Effector memory CD8-positive, alpha-beta T cell (primary cell): ENCODE results near the gene RNF112.
A peak's percentile ranks its signal among the peaks of the same experiment; 100 is the strongest.
"Not testable (repeated sequence)": the region's sequence is repeated elsewhere in the genome, so short reads cannot be mapped to it uniquely, and the experiment has no call there.

Experiments
- ATAC-seq: fragments of 150-1000 bp; cut with Tn5 transposase; replicated peaks from 2 replicates; pipeline ENCODE4 v1.10.0; 2021; ENCODE audit warnings: mild to moderate bottlenecking, moderate library complexity
- DNase-seq, 3 experiments: peaks; one replicate each; pipeline ENCODE4 v3.0.0; 2021
- H3K27ac Mint-ChIP-seq, 2 donors: one replicate each; pipeline ENCODE4 v1.8.0; 2022; ENCODE audit warnings: mild to moderate bottlenecking in 2 of 2, mixed read lengths in 2 of 2, moderate library complexity in 2 of 2
- H3K27me3 Mint-ChIP-seq, 2 donors: one replicate each; pipeline ENCODE4 v1.8.0; 2022; ENCODE audit warnings: mixed read lengths in 2 of 2
- H3K36me3 Mint-ChIP-seq: one replicate; pipeline ENCODE4 v1.8.0; 2022; ENCODE audit warnings: mild to moderate bottlenecking, moderate library complexity, mixed read lengths; ENCODE audit not compliant: insufficient read depth
- H3K4me1 Mint-ChIP-seq, 2 donors: one replicate each; pipeline ENCODE4 v1.8.0; 2022; ENCODE audit warnings: low read depth in 2 of 2, mixed read lengths in 2 of 2
- H3K4me3 Mint-ChIP-seq, 2 donors: one replicate each; pipeline ENCODE4 v1.8.0; 2022; ENCODE audit warnings: mild to moderate bottlenecking in 2 of 2, mixed read lengths in 2 of 2, moderate library complexity in 2 of 2
- H3K9me3 Mint-ChIP-seq, 2 donors: one replicate each; pipeline ENCODE4 v1.8.0; 2022; ENCODE audit warnings: mixed read lengths in 2 of 2

The RNF112 gene

GRCh38 chr17:19460700-19461099 lies 49.7 kb downstream of the RNF112 start:
- H3K27ac Mint-ChIP-seq: peak overlapping the region; percentile 41 to 83
- no peaks in the 10 kb centered on the region for H3K9me3 Mint-ChIP-seq
- H3K36me3 Mint-ChIP-seq: peaks cover 9% of the 10 kb centered on the region
- ATAC-seq (no peak), DNase-seq (no peak)
- peaks cover 0 to 5% of the 10 kb centered on the region in 2 donors for H3K27me3 Mint-ChIP-seq
- H3K4me1 Mint-ChIP-seq: peaks cover 25 to 28% of the 10 kb centered on the region in 2 donors
- no peak overlapping the region for H3K4me3 Mint-ChIP-seq

GRCh38 chr17:19461116-19461515 lies 50.1 kb downstream of the RNF112 start:
- Mint-ChIP-seq H3K9me3 (no peaks in the 10 kb centered on the region), H3K4me1 (peaks cover 25 to 28% of the 10 kb centered on the region in 2 donors), H3K36me3 (peaks cover 9% of the 10 kb centered on the region), H3K27me3 (peaks cover 0 to under 1% of the 10 kb centered on the region in 2 donors), H3K4me3 (no peak overlapping the region), H3K27ac (peak overlapping the region in 1 of 2 donors; percentile 83)
- DNase-seq: no peak
- ATAC-seq: no peak

DNA sequence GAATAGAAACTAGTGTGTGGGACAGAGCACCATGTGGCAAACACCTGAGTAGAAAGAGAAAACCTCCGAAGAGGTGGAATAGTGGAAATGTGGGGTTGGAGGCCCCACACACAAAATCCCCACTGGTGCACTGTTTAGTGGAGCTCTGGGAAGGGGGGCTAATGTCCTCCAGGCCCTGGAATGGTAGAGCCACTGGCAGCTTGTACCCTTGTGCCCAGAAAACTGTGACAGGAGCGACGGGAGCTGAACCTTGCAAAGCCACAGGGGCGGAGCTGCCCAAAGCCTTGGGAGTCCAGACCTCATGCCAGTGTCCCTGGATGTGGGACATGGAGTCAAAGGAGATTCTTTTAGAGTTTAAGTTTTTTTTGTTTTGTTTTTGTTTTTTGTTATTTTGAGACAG lies 50.6 kb downstream of the RNF112 start:
- Mint-ChIP-seq H3K27ac (peak overlapping the region; percentile 59 to 83), H3K36me3 (peaks cover 9% of the 10 kb centered on the region), H3K4me3 (no peak overlapping the region), H3K9me3 (no peaks in the 10 kb centered on the region), H3K27me3 (no peaks in the 10 kb centered on the region), H3K4me1 (peaks cover 25 to 27% of the 10 kb centered on the region in 2 donors)
- no peak for DNase-seq
- ATAC-seq: no peak

DNA sequence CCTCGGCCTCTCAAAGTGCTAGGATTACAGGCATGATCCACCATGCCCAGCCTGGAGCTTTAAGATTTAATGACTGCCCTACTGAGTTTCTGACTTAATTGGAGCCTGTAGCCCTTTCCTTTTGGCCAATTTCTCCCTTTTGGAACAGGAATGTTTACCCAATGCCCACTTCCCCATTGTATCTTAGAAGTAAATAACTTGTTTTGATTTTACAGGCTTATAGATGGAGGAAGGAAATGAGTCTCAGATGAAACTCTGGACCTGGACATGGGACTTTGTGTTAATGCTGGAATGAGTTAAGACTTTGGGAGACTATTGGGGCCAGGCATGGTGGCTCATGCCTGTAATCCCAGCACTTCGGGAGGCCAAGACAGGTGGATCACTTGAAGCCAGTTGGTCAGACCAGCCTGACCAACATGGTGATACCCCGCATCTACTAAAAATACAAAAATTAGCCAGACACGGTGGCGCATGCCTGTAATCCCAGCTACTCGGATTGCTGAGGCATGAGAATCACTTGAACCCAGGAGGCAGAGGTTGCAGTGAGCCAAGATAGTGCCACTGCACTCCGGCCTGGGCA lies 51.5 kb downstream of the RNF112 start:
- not testable (repeated sequence) for H3K36me3 Mint-ChIP-seq, H3K9me3 Mint-ChIP-seq, DNase-seq, H3K27me3 Mint-ChIP-seq, ATAC-seq
- Mint-ChIP-seq H3K4me3 (peak overlapping the region; percentile 52 to 67), H3K4me1 (peaks cover 22 to 23% of the 10 kb centered on the region in 2 donors), H3K27ac (peak overlapping the region; percentile 59 to 92)

DNA sequence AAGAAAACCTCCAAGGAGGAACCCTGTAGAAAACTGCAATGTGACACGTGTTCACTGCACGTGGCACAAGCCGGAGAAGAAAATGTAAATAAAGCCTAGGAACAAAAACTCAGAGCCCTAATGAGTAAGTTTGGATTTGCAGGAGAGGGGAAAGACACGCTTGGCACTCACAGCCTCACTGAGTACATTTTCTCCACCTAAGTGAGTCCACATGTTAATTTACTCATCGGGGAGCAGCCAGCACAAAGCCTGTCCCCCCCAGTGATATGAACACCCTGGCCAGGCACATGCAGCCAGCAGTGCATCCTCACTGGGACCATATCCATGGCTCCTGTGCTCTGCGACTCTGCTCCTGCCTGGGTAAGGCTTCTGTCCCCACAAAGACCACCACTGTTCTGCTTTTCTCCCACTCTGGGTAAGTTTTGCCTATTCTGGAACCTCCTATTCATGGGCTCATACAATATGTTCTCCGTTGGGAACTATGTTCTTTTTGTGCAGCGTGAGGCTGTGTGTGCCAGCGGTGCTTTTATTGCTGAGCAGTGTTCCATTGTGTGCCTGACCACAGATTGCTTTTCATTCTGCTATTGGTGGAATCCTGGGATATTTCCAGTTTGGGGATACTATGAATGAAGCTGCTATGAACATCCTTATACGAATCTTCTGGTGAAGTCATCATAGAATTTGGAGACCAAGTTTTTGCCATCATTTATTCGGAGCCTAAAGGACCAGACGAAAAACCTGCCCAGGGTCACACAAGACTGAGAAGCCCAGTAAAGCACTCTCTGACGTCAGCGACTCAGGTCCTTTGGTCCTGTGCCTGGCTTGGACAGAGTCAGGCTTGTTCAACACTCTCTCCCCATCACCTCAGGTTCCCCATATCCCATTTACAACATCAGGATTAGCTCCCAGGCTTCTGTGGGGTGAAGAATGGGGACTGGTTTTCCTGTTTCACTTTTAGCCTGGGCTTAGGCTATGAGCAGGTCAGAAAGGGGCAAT lies 53.3 kb downstream of the RNF112 start:
- Mint-ChIP-seq H3K9me3 (no peaks in the 10 kb centered on the region), H3K36me3 (peaks cover 8% of the 10 kb centered on the region), H3K4me1 (peaks cover 22% of the 10 kb centered on the region in 2 donors), H3K27ac (peak overlapping the region; percentile 59 to 92), H3K4me3 (peak overlapping the region; percentile 52 to 67), H3K27me3 (no peaks in the 10 kb centered on the region)
- ATAC-seq (no peak), DNase-seq (no peak)
